ENCODE measurements around the gene CXCL10.

- TF ChIP-seq POLR2A (conservative IDR thresholded peaks at IDR 0.05) (no peak), ZNF224 (CRISPR knock-in tag; IDR thresholded peaks at IDR 0.05) (no peak), ZNF280B (CRISPR knock-in tag; IDR thresholded peaks at IDR 0.05) (no peak), NFIC (IDR thresholded peaks at IDR 0.05) (peak; percentile 37), MAZ (CRISPR knock-in tag; conservative IDR thresholded peaks at IDR 0.05 in 1 of 2, IDR thresholded peaks at IDR 0.05 in 1 of 2) (no peak), CTCF (IDR thresholded peaks at IDR 0.05 in 2 of 3, conservative IDR thresholded peaks at IDR 0.05 in 1 of 3; ENCODE audit: insufficient read depth in 2 of 3, low read depth in 1 of 3, low read length in 3 of 3) (no peak), ZNF274 (IDR thresholded peaks at IDR 0.05; ENCODE audit: borderline replicate concordance, low read depth, low read length) (no peak), FOXA1 (IDR thresholded peaks at IDR 0.05; ENCODE audit: borderline replicate concordance) (peak; percentile 50; the same call in 1 of the 2 replicates), ZNF175 (CRISPR knock-in tag; IDR thresholded peaks at IDR 0.05; ENCODE audit: low read depth) (peak; percentile 77; the same call in 1 of the 2 replicates), EP300 (IDR thresholded peaks at IDR 0.05; ENCODE audit: low read length) (peak; percentile 68), POLR2AphosphoS5 (IDR thresholded peaks at IDR 0.05; ENCODE audit: control insufficient read depth, insufficient read depth, low read depth, low read length) (no peak), EP400 (IDR thresholded peaks at IDR 0.05) (peak; percentile 29; the same call in 1 of the 2 replicates), BHLHE40 (IDR thresholded peaks at IDR 0.05; ENCODE audit: low read length) (no peak), ZNF431 (CRISPR knock-in tag; IDR thresholded peaks at IDR 0.05) (no peak)
Observed at GRCh38 chr4:76058888-76059426, 35.7 kb upstream of the CXCL10 start.

Data from K562 (cell line).